T-helper 1 cell treated with Interleukin-12 subunit alpha and Interleukin-12 subunit beta and Interleukin-4 antibody, amounts not matched to agents 30 μg/mL and 1 μg/mL, for 36 hours (primary cell): ENCODE data around the gene DENND5A.
A peak's percentile ranks its signal among the peaks of the same experiment; 100 is the strongest.

Source experiments
- H3K27ac Mint-ChIP-seq: one replicate; pipeline ENCODE4 v1.8.0; 2021; ENCODE audit warnings: mild to moderate bottlenecking, mixed read lengths
- H3K27me3 Mint-ChIP-seq: one replicate; pipeline ENCODE4 v1.8.0; 2021; ENCODE audit warnings: low read depth, mixed read lengths
- H3K36me3 Mint-ChIP-seq: one replicate; pipeline ENCODE4 v1.8.0; 2021; ENCODE audit warnings: low read depth, mixed read lengths
- H3K4me1 Mint-ChIP-seq: one replicate; pipeline ENCODE4 v1.8.0; 2021; ENCODE audit warnings: low read depth, mixed read lengths
- H3K4me3 Mint-ChIP-seq: one replicate; pipeline ENCODE4 v1.8.0; 2021; ENCODE audit warnings: mild to moderate bottlenecking, moderate library complexity, mixed read lengths
- H3K9me3 Mint-ChIP-seq: one replicate; pipeline ENCODE4 v1.8.0; 2021; ENCODE audit warnings: mixed read lengths

The DENND5A gene

GRCh38 chr11:9265211-9266131, at the start of gene DENND5A:
TSS of gene DENND5A (minus strand) at chr11:9265350. CDS start at chr11:9265069, 281 bp downstream.
- H3K4me1 Mint-ChIP-seq: peaks cover 29% of the 10 kb centered on the region
- peak within 1 kb of the TSS; percentile 86 for H3K4me3 Mint-ChIP-seq
- H3K36me3 Mint-ChIP-seq: peaks cover 2% of the 10 kb centered on the region
- peaks cover 56% of the 10 kb centered on the region for H3K27me3 Mint-ChIP-seq
- peak within 1 kb of the TSS; percentile 88 for H3K27ac Mint-ChIP-seq
- no peaks in the 10 kb centered on the region for H3K9me3 Mint-ChIP-seq

DNA sequence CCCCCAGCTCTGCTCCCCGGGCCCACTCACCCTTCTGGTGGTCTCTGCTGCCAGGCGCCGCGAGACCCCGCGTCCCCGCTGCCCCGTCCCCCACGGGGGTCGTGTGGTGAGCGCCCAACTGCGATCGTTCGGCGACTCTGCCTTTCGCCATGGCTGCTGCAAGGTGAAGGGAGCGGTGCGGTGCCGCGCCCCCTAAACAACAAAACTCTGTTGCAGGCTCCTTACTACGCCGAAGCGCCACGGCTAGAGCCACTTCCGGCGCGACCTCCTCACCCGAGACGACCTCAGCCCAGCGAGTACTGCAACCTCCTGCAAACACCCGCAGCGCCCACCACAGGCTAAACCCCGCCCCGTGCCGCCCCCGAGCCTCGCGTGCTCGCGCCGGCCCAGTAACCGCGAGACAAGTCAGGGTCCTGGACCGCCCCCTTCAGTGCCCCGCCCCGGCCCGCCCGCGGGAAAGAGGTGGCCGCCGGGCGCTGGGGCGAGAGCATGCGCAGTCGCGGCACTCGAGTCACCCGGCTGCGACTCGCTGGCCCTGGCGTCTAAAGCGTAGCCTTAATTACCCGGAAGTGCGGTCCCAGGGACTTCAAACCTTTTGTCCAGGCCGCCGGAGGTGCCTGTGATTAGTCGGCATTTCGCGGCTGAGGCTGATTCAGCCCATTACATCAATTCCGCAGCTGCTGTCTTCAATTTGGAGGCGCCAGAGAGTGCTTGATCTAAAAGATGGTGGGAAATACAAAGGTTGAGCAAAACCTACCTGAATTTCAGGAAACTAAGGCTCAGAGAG, 49.3 kb upstream of the DENND5A start, which contains the start of gene TMEM41B:
TMEM41B (minus strand) TSS at position 303 of the 787 bp plus-strand sequence; CDS start at position 151, 152 bp downstream.
- peaks cover 16% of the 10 kb centered on the region for H3K36me3 Mint-ChIP-seq
- H3K9me3 Mint-ChIP-seq: no peaks in the 10 kb centered on the region
- H3K27me3 Mint-ChIP-seq: peaks cover 26% of the 10 kb centered on the region
- peak within 1 kb of the TSS; percentile 97 for H3K27ac Mint-ChIP-seq
- H3K4me1 Mint-ChIP-seq: peaks cover 23% of the 10 kb centered on the region
- peak within 1 kb of the TSS; percentile 99 for H3K4me3 Mint-ChIP-seq

- peaks cover 19% of the 10 kb centered on the region for H3K27me3 Mint-ChIP-seq
- H3K27ac Mint-ChIP-seq: peak overlapping the region; percentile 97
- H3K4me3 Mint-ChIP-seq: peak overlapping the region; percentile 99
- H3K9me3 Mint-ChIP-seq: no peaks in the 10 kb centered on the region
- peaks cover 16% of the 10 kb centered on the region for H3K36me3 Mint-ChIP-seq
- H3K4me1 Mint-ChIP-seq: peaks cover 23% of the 10 kb centered on the region
These were observed 48.6 kb upstream of the DENND5A start for GRCh38 chr11:9313648-9314290.

DNA sequence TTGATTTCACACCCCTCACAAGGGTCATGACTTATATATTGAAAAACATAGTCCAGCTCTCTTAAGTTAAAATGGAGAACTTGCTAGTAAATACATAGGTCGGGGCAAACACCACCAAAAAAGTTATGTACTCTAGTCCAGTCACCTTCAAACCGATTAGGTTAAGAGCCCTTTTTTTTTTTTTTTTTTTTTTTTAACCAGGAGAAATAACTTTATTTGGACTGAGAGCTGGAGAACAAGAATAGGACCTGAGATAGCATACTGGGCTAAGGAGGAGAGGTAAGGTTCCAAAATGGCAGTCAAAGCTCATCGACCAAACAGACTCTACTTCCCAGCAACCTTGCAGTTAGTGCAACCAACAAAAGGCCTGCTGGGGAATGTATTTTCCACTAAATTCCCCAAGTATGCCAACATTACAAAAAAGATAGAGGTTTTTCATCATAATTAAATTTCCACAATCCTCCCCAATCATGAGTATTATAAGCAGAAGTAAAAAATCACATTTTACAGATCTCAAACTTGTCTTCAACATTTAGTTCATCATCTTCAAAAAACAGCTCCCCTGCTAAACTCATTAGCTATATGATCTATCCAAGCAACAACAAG, 45.4 kb upstream of the DENND5A start:
- Mint-ChIP-seq H3K27me3 (no peaks in the 10 kb centered on the region), H3K4me1 (peaks cover 30% of the 10 kb centered on the region), H3K27ac (no peak overlapping the region), H3K36me3 (peaks cover 22% of the 10 kb centered on the region), H3K9me3 (no peaks in the 10 kb centered on the region), H3K4me3 (no peak overlapping the region)

DNA sequence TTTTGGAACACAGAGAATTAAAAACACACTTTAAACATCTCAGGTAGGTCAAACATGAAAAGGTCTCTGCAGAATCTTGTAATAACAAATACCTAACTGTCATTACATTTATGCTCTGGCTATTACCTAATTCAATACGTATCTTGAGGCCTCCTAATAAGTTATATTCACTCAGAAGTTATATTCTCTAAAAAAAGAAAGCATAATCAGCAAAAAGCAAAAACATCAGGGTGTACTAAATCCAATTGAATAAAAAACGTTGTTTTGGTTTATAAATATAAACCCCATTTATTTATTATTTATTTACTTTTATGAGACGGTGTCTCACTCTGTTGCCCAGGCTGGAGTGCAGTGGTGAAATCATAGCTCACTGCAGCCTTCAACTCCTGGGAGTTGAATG, 39.0 kb upstream of the DENND5A start:
- no peak overlapping the region for H3K27ac Mint-ChIP-seq
- no peak overlapping the region for H3K4me3 Mint-ChIP-seq
- H3K4me1 Mint-ChIP-seq: peaks cover 9% of the 10 kb centered on the region
- no peaks in the 10 kb centered on the region for H3K27me3 Mint-ChIP-seq
- no peaks in the 10 kb centered on the region for H3K9me3 Mint-ChIP-seq
- H3K36me3 Mint-ChIP-seq: peaks cover 8% of the 10 kb centered on the region

DNA sequence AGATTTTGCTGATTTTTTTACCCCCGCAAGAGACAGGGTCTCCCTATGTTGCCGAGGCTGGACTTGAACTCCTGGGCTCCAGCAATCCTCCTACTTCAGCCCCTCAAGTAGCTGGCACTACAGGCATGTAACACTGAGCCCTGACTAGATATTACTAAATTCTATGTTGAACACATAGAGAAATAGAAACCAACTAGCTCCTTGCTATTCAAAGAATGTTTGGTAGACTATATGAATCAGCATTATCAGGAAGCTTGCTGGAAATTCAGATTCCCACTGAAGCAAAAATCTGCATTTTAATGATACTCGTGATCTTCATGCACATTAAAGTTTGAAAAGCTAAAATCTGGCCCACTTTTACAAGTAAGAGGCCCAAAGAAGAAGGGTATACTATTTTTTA, 37.3 kb upstream of the DENND5A start:
- H3K9me3 Mint-ChIP-seq: no peaks in the 10 kb centered on the region
- H3K4me3 Mint-ChIP-seq: no peak overlapping the region
- H3K27me3 Mint-ChIP-seq: no peaks in the 10 kb centered on the region
- peaks cover 3% of the 10 kb centered on the region for H3K36me3 Mint-ChIP-seq
- no peak overlapping the region for H3K27ac Mint-ChIP-seq
- peaks cover 4% of the 10 kb centered on the region for H3K4me1 Mint-ChIP-seq

- Mint-ChIP-seq H3K27me3 (no peaks in the 10 kb centered on the region), H3K36me3 (peaks cover under 1% of the 10 kb centered on the region), H3K4me1 (peaks cover 2% of the 10 kb centered on the region), H3K27ac (no peak overlapping the region), H3K4me3 (no peak overlapping the region), H3K9me3 (no peaks in the 10 kb centered on the region)
These were observed 36.6 kb upstream of the DENND5A start for GRCh38 chr11:9301720-9302119.

DNA sequence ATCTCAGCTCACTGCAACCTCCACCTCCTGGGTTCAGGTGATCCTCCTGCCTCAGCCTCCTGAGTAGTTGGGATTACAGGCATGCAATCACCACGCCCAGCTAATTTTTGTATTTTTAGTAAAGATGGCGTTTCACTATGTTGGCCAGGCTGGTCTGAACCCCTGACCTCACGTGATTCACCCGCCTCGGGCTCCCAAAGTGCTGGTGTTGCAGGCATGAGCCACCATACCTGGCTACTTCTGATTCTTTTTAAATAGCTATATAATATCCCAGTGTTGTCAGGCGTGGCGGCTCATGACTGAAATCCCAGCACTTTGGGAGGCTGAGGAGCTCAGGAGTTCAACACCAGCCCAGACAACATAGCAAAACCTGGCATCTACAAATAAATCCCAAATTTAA, 28.5 kb upstream of the DENND5A start:
- Mint-ChIP-seq H3K27me3 (no peaks in the 10 kb centered on the region), H3K27ac (no peak overlapping the region), H3K36me3 (peaks cover 15% of the 10 kb centered on the region), H3K9me3 (no peaks in the 10 kb centered on the region), H3K4me3 (no peak overlapping the region), H3K4me1 (peaks cover 4% of the 10 kb centered on the region)

GRCh38 chr11:9285850-9286587, 20.9 kb upstream of the DENND5A start:
- Mint-ChIP-seq H3K4me3 (no peak overlapping the region), H3K4me1 (peaks cover 11% of the 10 kb centered on the region), H3K36me3 (peaks cover 24% of the 10 kb centered on the region), H3K9me3 (no peaks in the 10 kb centered on the region), H3K27ac (no peak overlapping the region), H3K27me3 (no peaks in the 10 kb centered on the region)

DNA sequence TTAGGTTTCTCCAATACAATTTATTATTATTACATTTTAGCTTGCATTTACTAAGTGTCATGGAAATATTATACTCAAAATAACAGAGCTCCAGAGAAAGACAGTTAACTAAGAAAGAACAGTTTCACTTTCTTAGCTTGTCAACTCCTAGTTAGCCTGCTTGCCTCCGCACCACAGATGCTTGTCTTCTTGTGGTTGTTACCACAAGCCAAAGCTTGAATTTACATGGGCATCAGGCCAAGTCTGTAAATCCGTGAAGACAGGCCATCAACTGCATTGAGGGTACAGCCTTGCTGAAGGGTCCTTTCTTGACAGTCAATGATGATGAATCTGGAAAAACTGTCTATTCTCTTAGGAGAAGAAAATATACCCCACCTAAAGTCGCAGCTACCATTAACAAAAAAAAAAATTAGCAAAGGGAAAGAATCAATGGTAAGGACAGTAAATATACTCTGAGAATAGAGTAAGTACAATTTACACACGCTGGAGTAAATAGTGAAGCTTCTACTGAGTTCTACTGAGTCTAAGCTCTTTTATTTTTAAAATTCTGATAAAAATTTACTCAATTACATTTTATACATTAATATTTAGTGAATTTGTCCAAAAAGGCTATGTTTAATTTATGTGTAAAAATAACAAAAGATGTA, 15.6 kb upstream of the DENND5A start:
- Mint-ChIP-seq H3K36me3 (peaks cover 23% of the 10 kb centered on the region), H3K27me3 (peaks cover 4% of the 10 kb centered on the region), H3K27ac (no peak overlapping the region), H3K9me3 (no peaks in the 10 kb centered on the region), H3K4me1 (peaks cover 13% of the 10 kb centered on the region), H3K4me3 (peak overlapping the region; percentile 67)

DNA sequence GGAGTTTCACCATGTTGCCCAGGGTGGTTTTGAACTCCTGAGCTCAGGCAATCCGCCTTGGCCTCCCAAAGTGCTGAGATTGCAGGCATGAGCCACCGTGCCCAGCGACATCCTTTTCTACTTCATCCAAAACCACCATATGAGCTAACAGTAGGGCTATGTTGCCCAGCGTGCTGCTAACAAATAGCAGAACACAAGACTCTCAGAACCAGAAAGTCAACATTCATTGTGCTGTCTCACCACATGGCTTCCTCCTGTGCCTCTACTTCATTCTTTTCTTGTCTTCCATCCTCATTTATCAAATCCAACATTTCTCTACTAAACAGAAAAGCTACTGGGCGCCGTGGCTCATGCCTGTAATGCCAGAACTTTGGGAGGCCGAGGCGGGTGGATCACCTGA, 12.0 kb upstream of the DENND5A start:
- H3K36me3 Mint-ChIP-seq: peaks cover 10% of the 10 kb centered on the region
- no peak overlapping the region for H3K4me3 Mint-ChIP-seq
- peak overlapping the region; percentile 49 for H3K27ac Mint-ChIP-seq
- H3K9me3 Mint-ChIP-seq: no peaks in the 10 kb centered on the region
- H3K27me3 Mint-ChIP-seq: peaks cover 15% of the 10 kb centered on the region
- H3K4me1 Mint-ChIP-seq: peaks cover 14% of the 10 kb centered on the region

DNA sequence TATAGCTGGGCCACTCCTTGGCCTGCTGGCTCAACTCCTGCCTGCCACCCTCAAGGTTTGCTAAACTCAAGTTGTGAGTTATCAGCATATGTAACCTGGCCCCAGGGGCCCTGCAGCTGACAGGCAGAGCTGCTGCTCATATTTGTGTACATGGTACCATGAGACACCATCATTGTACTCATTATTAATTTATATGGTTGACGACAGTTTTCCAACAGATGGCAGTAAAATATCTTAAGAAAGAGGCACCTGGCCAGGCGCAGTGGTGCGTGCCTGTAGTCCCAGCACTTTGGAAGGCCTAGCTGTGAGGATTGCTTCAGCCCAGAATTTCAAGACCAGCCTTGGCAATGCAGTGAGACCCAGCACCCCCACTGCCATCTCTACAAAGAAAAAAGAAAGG, 11.4 kb upstream of the DENND5A start:
- peaks cover 9% of the 10 kb centered on the region for H3K36me3 Mint-ChIP-seq
- H3K27me3 Mint-ChIP-seq: peaks cover 21% of the 10 kb centered on the region
- H3K9me3 Mint-ChIP-seq: no peaks in the 10 kb centered on the region
- H3K27ac Mint-ChIP-seq: no peak overlapping the region
- peaks cover 14% of the 10 kb centered on the region for H3K4me1 Mint-ChIP-seq
- no peak overlapping the region for H3K4me3 Mint-ChIP-seq
